HepG2 (cell line): Measurements from ENCODE around the gene WDR3. TPM values are rescaled to one million over a fixed set of nuclear protein-coding genes. Genes with fewer than 3 reads are reported as not detected.

ENCODE experiments used
- AHDC1 ChIP-seq: sonication (generic); formaldehyde crosslinking; IDR thresholded peaks from 2 replicates; pipeline ENCODE4 v1.5.1; 2020; ENCODE audit warnings: mild to moderate bottlenecking, missing genetic modification reagents, borderline replicate concordance
- CEBPG ChIP-seq: IDR thresholded peaks from 2 replicates; pipeline ENCODE4 v1.6.1; 2016
- DRAP1 ChIP-seq: IDR thresholded peaks from 2 replicates; pipeline ENCODE4 v1.6.1; 2016; ENCODE audit warnings: missing genetic modification reagents, missing compliant biosample characterization
- FOXC1 ChIP-seq: sonication (generic); formaldehyde crosslinking; IDR thresholded peaks from 2 replicates; pipeline ENCODE4 v1.8.0; 2022; ENCODE audit warnings: mild to moderate bottlenecking, missing genetic modification reagents, borderline replicate concordance
- HES4 ChIP-seq: sonication (generic); formaldehyde crosslinking; IDR thresholded peaks from 2 replicates; pipeline ENCODE4 v1.9.0; 2021; ENCODE audit warnings: mild to moderate bottlenecking, missing genetic modification reagents, borderline replicate concordance
- HHEX ChIP-seq: IDR thresholded peaks from 2 replicates; pipeline ENCODE4 v1.6.1; 2016; ENCODE audit warnings: control low read depth
- HNRNPL ChIP-seq: fragments of 200-400 bp; formaldehyde crosslinking; IDR thresholded peaks from 2 replicates; pipeline ENCODE4 v1.6.1; 2017; ENCODE audit warnings: mild to moderate bottlenecking, low read depth, low read length
- HNRNPLL ChIP-seq: fragments of 200-400 bp; formaldehyde crosslinking; IDR thresholded peaks from 2 replicates; pipeline ENCODE4 v1.6.1; 2017; ENCODE audit warnings: mild to moderate bottlenecking, low read depth, low read length; ENCODE audit not compliant: poor library complexity, severe bottlenecking
- NFE2L1 ChIP-seq: sonication (generic); formaldehyde crosslinking; IDR thresholded peaks from 2 replicates; pipeline ENCODE4 v1.4.0; 2020; ENCODE audit warnings: missing genetic modification reagents, mild to moderate bottlenecking, borderline replicate concordance
- NFKBIZ ChIP-seq: IDR thresholded peaks from 2 replicates; pipeline ENCODE4 v1.6.1; 2018; ENCODE audit warnings: missing genetic modification reagents, missing compliant biosample characterization
- PHF20 ChIP-seq: sonication (generic); formaldehyde crosslinking; IDR thresholded peaks from 2 replicates; pipeline ENCODE4 v1.5.0; 2020; ENCODE audit warnings: mild to moderate bottlenecking, missing genetic modification reagents
- POLR2AphosphoS5 ChIP-seq: IDR thresholded peaks from 2 replicates; pipeline ENCODE4 v1.6.1; 2012; ENCODE audit warnings: low read depth, low read length
- REL ChIP-seq: sonication (generic); formaldehyde crosslinking; conservative IDR thresholded peaks from 2 replicates; pipeline ENCODE4 v1.8.0; 2022; ENCODE audit warnings: mild to moderate bottlenecking, missing genetic modification reagents, moderate library complexity
- SOX13 ChIP-seq, 3 experiments: fragments of 450-650 bp in 1 of 3; sonication (generic) in 1 of 3; formaldehyde crosslinking in 1 of 3; IDR thresholded peaks in 2 of 3; conservative IDR thresholded peaks in 1 of 3; 2 replicates each; pipeline versions ENCODE4 v1.5.0 to v1.6.1; 2016 to 2020; ENCODE audit warnings: antibody characterized with exemption in 1 of 3, mild to moderate bottlenecking in 1 of 3, missing compliant biosample characterization in 1 of 3, missing genetic modification reagents in 1 of 3, moderate library complexity in 1 of 3
- SP2 ChIP-seq: sonication (generic); formaldehyde crosslinking; IDR thresholded peaks from 2 replicates; pipeline ENCODE4 v1.5.1; 2020; ENCODE audit warnings: mild to moderate bottlenecking, missing genetic modification reagents
- TGIF2 ChIP-seq: IDR thresholded peaks from 2 replicates; pipeline ENCODE4 v1.6.1; 2016; ENCODE audit warnings: control low read depth, missing compliant biosample characterization
- THYN1 ChIP-seq: sonication (generic); formaldehyde crosslinking; IDR thresholded peaks from 2 replicates; pipeline ENCODE4 v1.8.1; 2023; ENCODE audit warnings: low read depth, mild to moderate bottlenecking, moderate library complexity, missing genetic modification reagents, borderline replicate concordance
- ZNF33B ChIP-seq: sonication (generic); formaldehyde crosslinking; IDR thresholded peaks from 2 replicates; pipeline ENCODE4 v1.5.1; 2020; ENCODE audit warnings: mild to moderate bottlenecking, missing genetic modification reagents
- ZNF549 ChIP-seq: sonication (generic); formaldehyde crosslinking; IDR thresholded peaks from 2 replicates; pipeline ENCODE4 v1.5.0; 2020; ENCODE audit warnings: missing genetic modification reagents
- ZNF674 ChIP-seq: sonication (generic); formaldehyde crosslinking; IDR thresholded peaks from 2 replicates; pipeline ENCODE4 v1.5.0; 2020; ENCODE audit warnings: low read depth, mild to moderate bottlenecking, missing genetic modification reagents
- ZNF891 ChIP-seq: sonication (generic); formaldehyde crosslinking; IDR thresholded peaks from 2 replicates; pipeline ENCODE4 v1.5.0; 2020; ENCODE audit warnings: mild to moderate bottlenecking, missing genetic modification reagents
- polyA plus RNA-seq, 8 experiments: library from polyadenylated mRNA; depleted of rRNA in 3 of 8; stranded (reverse) in 7 of 8; unstranded in 1 of 8; fragments of >200 nt; fragmentation: Illumina TruSeq in 4 of 8; extraction: Trizol in 4 of 8; gene quantifications; 2 replicates each; pipeline versions ENCODE4 v1.2.1 to v1.2.3, GENCODE V29; 2011 to 2016; ENCODE audit warnings: low read depth in 4 of 8, missing spikeins in 1 of 8, mixed read lengths in 1 of 8; ENCODE audit not compliant: insufficient read depth in 1 of 8
- total RNA-seq, 5 experiments: library from RNA; depleted of rRNA; stranded (reverse); fragments of >200 nt; fragmentation: Illumina TruSeq; extraction: Trizol; gene quantifications; 2 replicates each; pipeline ENCODE4 v1.2.3, GENCODE V29; 2016; ENCODE audit warnings: low read depth in 1 of 5
- TF ChIP-seq, protein P1 (sequence below): sonication (generic); formaldehyde crosslinking; IDR thresholded peaks from 2 replicates; pipeline ENCODE4 v1.5.1; 2020; ENCODE audit warnings: mild to moderate bottlenecking, moderate library complexity, missing genetic modification reagents

Gene WDR3
- total and polyA plus RNA-seq, 2 of the 13 experiments (the other 11 are each of a cell fraction or from before 2014, with no cell fraction given), result 15.9 to 55.5 TPM

GRCh38 chr1:117929343-117930172 lies at the start of gene WDR3, which contains the start of gene GDAP2 (continued):
- TF ChIP-seq AHDC1 (CRISPR knock-in tag) (no peak), HES4 (CRISPR knock-in tag) (peak; percentile 71; the same call in 1 of the 2 replicates), HNRNPL (0 out of 2 replicates have a peak, but pooled peaks have one; percentile 28), TGIF2 (peak; percentile 82), DRAP1 (CRISPR knock-in tag) (peak; percentile 71), ZNF674 (CRISPR knock-in tag) (peak; percentile 72; the same call in 1 of the 2 replicates), SOX13 (IDR thresholded peaks at IDR 0.05) (no peak), SOX13 (CRISPR knock-in tag; conservative IDR thresholded peaks at IDR 0.05 in 1 of 2, IDR thresholded peaks at IDR 0.05 in 1 of 2) (peak in 1 of 2 experiments; percentile 31; a peak in 1 of 4 replicates), SP2 (peak; percentile 85), POLR2AphosphoS5 (peak; percentile 86), HHEX (CRISPR knock-in tag) (no peak), ZNF891 (CRISPR knock-in tag) (peak; percentile 61; the same call in 1 of the 2 replicates), CEBPG (CRISPR knock-in tag) (no peak), NFE2L1 (CRISPR knock-in tag) (no peak), NFKBIZ (CRISPR knock-in tag) (0 out of 2 replicates have a peak, but pooled peaks have one; percentile 45), REL (CRISPR knock-in tag) (0 out of 2 replicates have a peak, but pooled peaks have one; percentile 35), HNRNPLL (peak; percentile 53), ZNF33B (CRISPR knock-in tag) (0 out of 2 replicates have a peak, but pooled peaks have one; percentile 62), PHF20 (CRISPR knock-in tag) (peak; percentile 70), ZNF549 (no peak), FOXC1 (CRISPR knock-in tag) (no peak), THYN1 (no peak)
- TF ChIP-seq, protein P1, sequence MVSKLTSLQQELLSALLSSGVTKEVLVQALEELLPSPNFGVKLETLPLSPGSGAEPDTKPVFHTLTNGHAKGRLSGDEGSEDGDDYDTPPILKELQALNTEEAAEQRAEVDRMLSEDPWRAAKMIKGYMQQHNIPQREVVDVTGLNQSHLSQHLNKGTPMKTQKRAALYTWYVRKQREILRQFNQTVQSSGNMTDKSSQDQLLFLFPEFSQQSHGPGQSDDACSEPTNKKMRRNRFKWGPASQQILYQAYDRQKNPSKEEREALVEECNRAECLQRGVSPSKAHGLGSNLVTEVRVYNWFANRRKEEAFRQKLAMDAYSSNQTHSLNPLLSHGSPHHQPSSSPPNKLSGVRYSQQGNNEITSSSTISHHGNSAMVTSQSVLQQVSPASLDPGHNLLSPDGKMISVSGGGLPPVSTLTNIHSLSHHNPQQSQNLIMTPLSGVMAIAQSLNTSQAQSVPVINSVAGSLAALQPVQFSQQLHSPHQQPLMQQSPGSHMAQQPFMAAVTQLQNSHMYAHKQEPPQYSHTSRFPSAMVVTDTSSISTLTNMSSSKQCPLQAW, result peak; percentile 68
